GM12874 (cell line): ENCODE data around the gene SLC13A4.

ENCODE experiments used
- TF ChIP-seq, protein P1 (sequence below): IDR thresholded peaks from 2 replicates; pipeline ENCODE4 v1.5.1; 2011; ENCODE audit warnings: low read depth, mild to moderate bottlenecking, control low read depth, low read length, moderate library complexity; ENCODE audit not compliant: insufficient read depth

Gene SLC13A4

DNA sequence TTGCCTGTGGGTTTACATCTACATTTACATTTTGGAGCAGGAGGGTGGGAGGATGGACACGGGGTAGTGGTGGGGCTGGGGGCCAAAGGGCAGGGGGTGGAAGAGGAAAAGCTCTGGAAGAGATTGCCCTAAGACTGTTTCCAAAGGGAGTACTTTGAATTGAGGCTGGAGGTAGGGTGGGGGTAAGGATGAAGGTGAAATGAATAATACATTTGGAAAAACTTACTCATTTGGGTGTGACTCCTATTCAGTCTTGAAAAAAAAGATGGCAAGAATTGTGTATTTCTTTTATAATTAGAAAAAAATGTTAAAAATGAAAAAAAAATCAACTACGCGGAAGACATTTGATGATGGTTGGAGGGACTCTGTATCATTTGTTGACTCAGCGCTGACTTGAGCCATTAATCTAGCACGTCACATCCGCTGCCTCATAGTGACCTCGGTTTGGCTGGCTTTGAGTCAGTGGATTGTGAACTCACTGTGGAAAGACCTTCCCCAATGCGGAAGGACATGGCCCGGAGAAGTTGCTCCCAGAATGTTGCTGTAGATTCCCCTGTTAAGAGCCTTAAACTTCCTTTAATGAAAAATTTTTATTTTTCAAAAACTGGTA is 17.8 kb upstream of the SLC13A4 start:
- TF ChIP-seq, protein P1, sequence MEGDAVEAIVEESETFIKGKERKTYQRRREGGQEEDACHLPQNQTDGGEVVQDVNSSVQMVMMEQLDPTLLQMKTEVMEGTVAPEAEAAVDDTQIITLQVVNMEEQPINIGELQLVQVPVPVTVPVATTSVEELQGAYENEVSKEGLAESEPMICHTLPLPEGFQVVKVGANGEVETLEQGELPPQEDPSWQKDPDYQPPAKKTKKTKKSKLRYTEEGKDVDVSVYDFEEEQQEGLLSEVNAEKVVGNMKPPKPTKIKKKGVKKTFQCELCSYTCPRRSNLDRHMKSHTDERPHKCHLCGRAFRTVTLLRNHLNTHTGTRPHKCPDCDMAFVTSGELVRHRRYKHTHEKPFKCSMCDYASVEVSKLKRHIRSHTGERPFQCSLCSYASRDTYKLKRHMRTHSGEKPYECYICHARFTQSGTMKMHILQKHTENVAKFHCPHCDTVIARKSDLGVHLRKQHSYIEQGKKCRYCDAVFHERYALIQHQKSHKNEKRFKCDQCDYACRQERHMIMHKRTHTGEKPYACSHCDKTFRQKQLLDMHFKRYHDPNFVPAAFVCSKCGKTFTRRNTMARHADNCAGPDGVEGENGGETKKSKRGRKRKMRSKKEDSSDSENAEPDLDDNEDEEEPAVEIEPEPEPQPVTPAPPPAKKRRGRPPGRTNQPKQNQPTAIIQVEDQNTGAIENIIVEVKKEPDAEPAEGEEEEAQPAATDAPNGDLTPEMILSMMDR: no peak

DNA sequence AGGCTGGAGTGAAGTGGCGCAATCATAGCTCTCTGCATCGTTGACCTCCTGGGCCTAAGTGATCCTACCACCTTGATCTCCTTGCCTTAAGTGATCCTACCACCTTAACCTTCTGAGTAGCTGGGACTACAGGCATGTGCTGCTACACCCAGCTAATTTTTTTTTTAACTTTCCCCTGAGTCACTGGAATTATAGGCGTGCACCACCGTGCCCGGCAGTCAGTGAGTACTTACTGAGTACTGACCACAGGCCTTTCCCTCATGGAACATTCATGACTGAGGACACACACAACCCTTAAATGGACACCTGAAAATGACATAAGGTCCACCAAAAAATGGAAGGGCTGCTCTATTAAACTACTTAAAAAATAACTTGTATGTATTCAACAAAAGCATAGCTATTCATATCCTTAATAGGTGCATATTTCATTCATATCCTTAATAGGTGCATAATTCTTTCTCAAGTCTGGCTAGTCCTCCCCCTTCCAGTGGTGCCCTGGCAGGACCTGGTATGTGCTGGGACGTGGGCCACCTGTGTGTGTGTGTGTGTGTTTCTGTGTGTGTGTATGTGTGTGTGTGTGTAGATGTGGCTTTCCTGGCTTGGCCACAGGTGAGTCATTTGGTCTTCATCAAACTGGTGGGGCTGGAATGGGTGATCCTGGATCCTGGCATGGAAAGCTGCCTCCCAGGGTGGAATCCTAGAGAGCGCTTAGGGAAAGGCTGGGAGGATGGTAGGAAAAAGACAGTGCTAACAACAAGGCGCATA is 17.1 kb upstream of the SLC13A4 start:
- TF ChIP-seq, protein P1: no peak

DNA sequence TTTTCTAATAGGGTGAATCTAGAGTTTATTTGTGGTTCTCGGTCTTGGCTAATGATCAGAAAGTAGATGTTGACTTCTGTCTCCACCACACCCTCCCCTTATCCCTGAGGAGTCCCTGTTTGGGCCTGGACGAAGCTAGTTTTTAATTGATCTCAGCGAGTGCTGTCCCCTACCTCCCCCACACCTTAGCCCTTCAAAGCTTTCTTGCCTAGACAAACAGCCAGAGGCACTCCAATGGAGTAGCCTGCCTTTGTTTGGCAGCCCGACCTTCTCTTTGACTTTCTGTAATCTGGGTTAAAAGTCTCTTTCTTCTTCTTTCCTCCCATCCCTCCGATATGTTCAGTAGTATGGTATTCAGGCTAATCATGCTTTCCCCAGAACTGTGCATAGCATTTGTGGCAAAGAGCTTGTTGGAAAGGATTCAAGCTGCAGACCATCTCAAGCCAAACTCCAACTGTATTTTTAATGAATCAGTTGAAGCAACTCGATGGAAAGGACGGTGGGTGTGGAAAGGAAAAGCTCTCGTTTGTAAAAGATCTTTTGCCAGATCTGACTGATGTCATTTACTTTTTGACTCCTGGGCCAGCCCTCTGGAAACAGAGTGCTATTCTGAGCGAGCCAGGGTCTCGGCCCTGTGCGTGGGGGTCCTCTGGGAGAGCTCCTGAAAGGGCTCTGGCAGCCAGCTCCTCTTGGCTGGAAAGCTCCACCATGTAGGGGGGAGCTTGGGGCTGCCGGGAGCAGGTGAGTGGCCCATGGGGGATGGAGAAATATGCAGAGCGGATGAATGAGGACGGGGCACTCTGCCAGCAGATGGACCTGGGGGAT is 16.1 kb upstream of the SLC13A4 start:
- TF ChIP-seq, protein P1: no peak

DNA sequence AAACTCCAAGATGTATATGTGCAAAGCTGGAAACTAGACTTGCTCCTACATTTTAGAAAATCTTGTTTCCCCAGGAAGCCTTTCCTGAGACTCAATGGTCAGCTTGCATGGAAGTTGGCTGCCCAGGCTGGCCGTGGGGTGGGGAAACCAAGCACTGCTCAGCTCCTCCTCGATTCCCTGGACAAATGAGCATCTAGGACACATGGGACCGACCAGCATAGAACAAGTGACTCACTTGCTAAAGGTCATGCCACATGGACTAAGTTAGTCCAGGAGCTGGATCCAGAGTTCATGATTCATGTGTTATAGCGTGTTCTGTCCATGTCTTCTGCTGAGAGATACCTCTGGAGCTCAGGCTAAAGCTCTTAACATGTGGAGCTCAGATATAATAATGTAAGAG is 14.4 kb upstream of the SLC13A4 start:
- TF ChIP-seq, protein P1: no peak

DNA sequence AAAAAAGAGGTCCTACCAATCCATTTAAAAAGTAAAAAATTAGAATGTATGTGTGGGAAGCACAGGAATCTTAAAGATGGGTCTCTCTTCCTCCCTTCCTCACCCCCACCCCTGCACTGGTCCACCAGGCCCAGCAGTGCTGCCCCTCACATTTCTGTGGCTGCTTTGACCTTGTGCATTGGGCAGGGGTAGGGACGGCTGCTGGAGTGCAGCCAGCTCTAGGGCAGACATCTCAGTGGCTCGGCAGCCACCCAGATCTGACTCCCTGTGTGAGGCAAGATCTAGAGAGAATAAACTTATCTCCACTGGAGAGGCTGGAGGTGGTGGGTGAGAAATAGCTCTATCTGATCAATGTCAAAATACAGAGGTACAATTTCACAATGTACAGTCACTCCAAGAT is 13.9 kb upstream of the SLC13A4 start:
- TF ChIP-seq, protein P1: no peak

DNA sequence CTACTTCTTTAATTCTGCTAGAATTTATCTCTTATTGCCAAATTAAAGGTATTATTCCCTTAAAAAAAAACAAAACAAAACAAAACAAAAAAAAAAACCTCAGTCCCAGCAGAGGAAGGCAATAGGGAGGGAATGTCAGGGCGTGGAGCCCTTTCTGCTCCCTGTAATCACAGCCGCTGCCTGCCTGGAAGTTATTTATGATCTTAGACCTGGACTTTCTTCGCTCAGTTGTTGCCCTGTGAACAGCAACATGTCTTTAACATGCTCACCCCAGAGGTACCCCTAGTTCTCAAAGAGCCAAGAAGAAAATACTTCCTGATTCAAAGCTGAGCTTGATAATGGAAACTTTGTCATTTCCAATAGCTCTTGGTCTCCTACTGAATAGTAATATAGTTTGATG is 12.9 kb upstream of the SLC13A4 start:
- TF ChIP-seq, protein P1: no peak
